HPDE6-E6E7 (cell line): ENCODE measurements around the gene TAGLN2.

Experiments used
- DNase-seq: peaks from one replicate; pipeline ENCODE4 v3.0.0; 2011; ENCODE audit warnings: missing footprints; ENCODE audit errors: extremely low spot score

Gene TAGLN2

GRCh38 chr1:159935719-159936272, 10.5 kb upstream of the TAGLN2 start:
- no peak for DNase-seq

GRCh38 chr1:159935305-159935704, 10.0 kb upstream of the TAGLN2 start:
- no peak for DNase-seq

- DNase-seq: no peak
These were observed 9.1 kb upstream of the TAGLN2 start for GRCh38 chr1:159934136-159935039.

GRCh38 chr1:159933347-159933746, 8.0 kb upstream of the TAGLN2 start:
- no peak for DNase-seq

GRCh38 chr1:159932296-159933285, 7.3 kb upstream of the TAGLN2 start:
- no peak for DNase-seq

GRCh38 chr1:159931795-159932173, 6.5 kb upstream of the TAGLN2 start:
- no peak for DNase-seq

- no peak for DNase-seq
These were observed 5.9 kb upstream of the TAGLN2 start for GRCh38 chr1:159931101-159931794.

- no peak for DNase-seq
These were observed 5.3 kb upstream of the TAGLN2 start for GRCh38 chr1:159930634-159931033.

- no peak for DNase-seq
These were observed 4.9 kb upstream of the TAGLN2 start for GRCh38 chr1:159930216-159930615.

- no peak for DNase-seq
These were observed 4.1 kb upstream of the TAGLN2 start for GRCh38 chr1:159929155-159930051.

- DNase-seq: no peak
These were observed 3.3 kb upstream of the TAGLN2 start for GRCh38 chr1:159928491-159929050.

- DNase-seq: no peak
These were observed 2.6 kb upstream of the TAGLN2 start for GRCh38 chr1:159927849-159928431.

GRCh38 chr1:159927211-159927848, 2.0 kb upstream of the TAGLN2 start:
- DNase-seq: no peak

- peak; percentile 80 for DNase-seq
These were observed 392 bp upstream of the TAGLN2 start for GRCh38 chr1:159925719-159926078.

- DNase-seq: peak; percentile 91
These were observed 1.1 kb downstream of the TAGLN2 start for GRCh38 chr1:159924025-159924790.

GRCh38 chr1:159923203-159924024, 1.9 kb downstream of the TAGLN2 start:
- DNase-seq: peak; percentile 85

- DNase-seq: no peak
These were observed 2.6 kb downstream of the TAGLN2 start for GRCh38 chr1:159922511-159923202.
